SK-N-SH (cell line): Measurements from ENCODE around the gene TOMM70. TPM values are rescaled to one million over a fixed set of nuclear protein-coding genes. Genes with fewer than 3 reads are reported as not detected.

Experiments
- CTCF ChIA-PET: fragments of 300-600, 350-600 bp; formaldehyde crosslinking; extraction: SDS; loops from one replicate; lab custom pipeline; 2021; lab: Yijun Ruan, JAX
- POLR2A ChIA-PET: fragments of 350-600 bp; sonication (Branson Sonifier 250); formaldehyde crosslinking; extraction: SDS; loops from one replicate; lab custom pipeline; 2020; ENCODE audit warnings: antibody characterized with exemption, inconsistent platforms; lab: Yijun Ruan, JAX
- DNase-seq: peaks from one replicate; pipeline ENCODE4 v3.0.0; 2012
- H2AFZ ChIP-seq: fragments of 200-600 bp; sonication (generic); 2 replicates; pipeline ENCODE4 v1.8.1; 2016; ENCODE audit warnings: antibody characterized with exemption, mild to moderate bottlenecking, low read depth
- H3F3A ChIP-seq: fragments of 200-600 bp; sonication (generic); replicated peaks from 2 replicates; pipeline ENCODE3; 2016; ENCODE audit warnings: antibody characterized with exemption, mild to moderate bottlenecking; ENCODE audit not compliant: insufficient read depth
- H3K27ac ChIP-seq, 2 experiments: fragments of 200-500 bp in 1 of 2; fragments of 200-600 bp in 1 of 2; sonication (Bioruptor generic) in 1 of 2; sonication (generic), shearing (Covaris generic) in 1 of 2; 2 replicates each; pipeline versions ENCODE4 v1.5.1 to v1.6.1; 2014 to 2016; ENCODE audit warnings: low read depth in 2 of 2, inconsistent platforms in 1 of 2, low read length in 1 of 2, mild to moderate bottlenecking in 1 of 2, mixed read lengths in 1 of 2
- H3K27me3 ChIP-seq: fragments of 200-600 bp; sonication (generic), shearing (Covaris generic); 2 replicates; pipeline ENCODE4 v1.6.1; 2016; ENCODE audit warnings: mixed run types; ENCODE audit not compliant: insufficient read depth
- H3K36me3 ChIP-seq, 2 experiments: fragments of 200-500 bp in 1 of 2; fragments of 200-600 bp in 1 of 2; sonication (Bioruptor generic) in 1 of 2; sonication (generic) in 1 of 2; replicated peaks in 1 of 2; 2 replicates each; pipeline versions ENCODE3 to v1.5.1; 2014 to 2016; ENCODE audit warnings: low read length in 1 of 2, mild to moderate bottlenecking in 1 of 2; ENCODE audit not compliant: insufficient read depth in 2 of 2, control insufficient read depth in 1 of 2
- H3K4me1 ChIP-seq, 2 experiments: fragments of 200-500 bp in 1 of 2; fragments of 200-600 bp in 1 of 2; sonication (Bioruptor generic) in 1 of 2; sonication (generic), shearing (Covaris generic) in 1 of 2; 2 replicates each; pipeline versions ENCODE4 v1.5.1 to v1.6.1; 2014 to 2016; ENCODE audit warnings: low read depth in 1 of 2, low read length in 1 of 2, mixed run types in 1 of 2; ENCODE audit not compliant: insufficient read depth in 2 of 2, control insufficient read depth in 1 of 2
- H3K4me2 ChIP-seq: fragments of 200-600 bp; sonication (generic), shearing (Covaris generic); 2 replicates; pipeline ENCODE4 v1.6.1; 2017; ENCODE audit warnings: mixed run types
- H3K4me3 ChIP-seq, 2 experiments: fragments of 200-500 bp in 1 of 2; fragments of 200-600 bp in 1 of 2; sonication (Bioruptor generic) in 1 of 2; sonication (generic), shearing (Covaris generic) in 1 of 2; 2 replicates each; pipeline versions ENCODE4 v1.5.1 to v1.8.1; 2014 to 2016; ENCODE audit warnings: low read depth in 2 of 2, inconsistent platforms in 1 of 2, low read length in 1 of 2, mild to moderate bottlenecking in 1 of 2, mixed read lengths in 1 of 2, moderate library complexity in 1 of 2
- H3K79me2 ChIP-seq: fragments of 200-600 bp; sonication (generic); 2 replicates; pipeline ENCODE4 v1.8.1; 2017; ENCODE audit warnings: mild to moderate bottlenecking; ENCODE audit not compliant: insufficient read depth
- H3K9ac ChIP-seq: fragments of 200-600 bp; sonication (generic); 2 replicates; pipeline ENCODE4 v1.6.1; 2017; ENCODE audit warnings: mixed run types
- H3K9me2 ChIP-seq: fragments of 200-600 bp; sonication (generic); 2 replicates; pipeline ENCODE4 v1.6.1; 2017; ENCODE audit warnings: mixed run types
- H3K9me3 ChIP-seq: fragments of 200-600 bp; sonication (generic); 2 replicates; pipeline ENCODE4 v1.6.1; 2017; ENCODE audit warnings: mixed run types, mild to moderate bottlenecking, moderate library complexity
- H4K20me1 ChIP-seq: fragments of 200-600 bp; sonication (generic); 2 replicates; pipeline ENCODE4 v1.6.1; 2017; ENCODE audit warnings: mild to moderate bottlenecking, mixed run types; ENCODE audit not compliant: insufficient read depth
- CHD2 ChIP-seq: fragments of 150-350 bp; IDR thresholded peaks from 2 replicates; pipeline ENCODE4 v1.6.1; 2018; ENCODE audit warnings: low read length; ENCODE audit not compliant: partially characterized antibody
- CTCF ChIP-seq: fragments of 200-600 bp; sonication (generic); IDR thresholded peaks from 2 replicates; pipeline ENCODE4 v1.6.1; 2017; ENCODE audit warnings: antibody characterized with exemption, mild to moderate bottlenecking, moderate library complexity
- ELF1 ChIP-seq: IDR thresholded peaks from 2 replicates; pipeline ENCODE4 v1.4.0; 2012
- EP300 ChIP-seq, 2 experiments: IDR thresholded peaks; 2 replicates each; pipeline versions ENCODE4 v1.4.0 to v1.6.1; 2012; ENCODE audit warnings: borderline replicate concordance in 1 of 2, low read depth in 1 of 2, low read length in 1 of 2
- EZH2phosphoT487 ChIP-seq: fragments of 200-600 bp; sonication (generic); IDR thresholded peaks from 2 replicates; pipeline ENCODE4 v1.6.1; 2017; ENCODE audit warnings: low read depth, mixed run types, mild to moderate bottlenecking, antibody characterized with exemption, moderate library complexity, borderline replicate concordance
- FOXM1 ChIP-seq: IDR thresholded peaks from 2 replicates; pipeline ENCODE4 v1.4.0; 2012; ENCODE audit warnings: low read depth, mild to moderate bottlenecking
- GABPA ChIP-seq: IDR thresholded peaks from 2 replicates; pipeline ENCODE4 v1.4.0; 2012; ENCODE audit warnings: low read depth, mild to moderate bottlenecking
- GATA2 ChIP-seq: sonication (generic); formaldehyde crosslinking; IDR thresholded peaks from 2 replicates; pipeline ENCODE4 v1.5.0; 2020; ENCODE audit warnings: mild to moderate bottlenecking, missing genetic modification reagents
- MEF2A ChIP-seq: IDR thresholded peaks from 2 replicates; pipeline ENCODE4 v1.4.0; 2012; ENCODE audit warnings: low read depth, borderline replicate concordance
- MXI1 ChIP-seq: IDR thresholded peaks from 2 replicates; pipeline ENCODE4 v1.6.1; 2012; ENCODE audit warnings: mild to moderate bottlenecking, low read depth, low read length, improper control_type of control experiment
- NFIC ChIP-seq: IDR thresholded peaks from 2 replicates; pipeline ENCODE4 v1.4.0; 2012; ENCODE audit warnings: borderline replicate concordance
- NRF1 ChIP-seq: IDR thresholded peaks from 2 replicates; pipeline ENCODE4 v1.6.1; 2012; ENCODE audit warnings: low read depth, mild to moderate bottlenecking, low read length
- RAD21 ChIP-seq: IDR thresholded peaks from 2 replicates; pipeline ENCODE4 v1.6.1; 2012; ENCODE audit warnings: mild to moderate bottlenecking, low read length
- RCOR1 ChIP-seq: fragments of 150-350 bp; IDR thresholded peaks from 2 replicates; pipeline ENCODE4 v1.6.1; 2017; ENCODE audit warnings: antibody characterized with exemption, low read length
- TAF1 ChIP-seq: IDR thresholded peaks from 2 replicates; pipeline ENCODE4 v1.6.1; 2012; ENCODE audit warnings: low read depth, mild to moderate bottlenecking, low read length, moderate library complexity, borderline replicate concordance
- TCF12 ChIP-seq: IDR thresholded peaks from 2 replicates; pipeline ENCODE4 v1.4.0; 2012
- TEAD4 ChIP-seq: IDR thresholded peaks from 2 replicates; pipeline ENCODE4 v1.4.0; 2012; ENCODE audit warnings: mild to moderate bottlenecking, borderline replicate concordance; ENCODE audit not compliant: insufficient read depth
- USF2 ChIP-seq: fragments of 150-350 bp; IDR thresholded peaks from 2 replicates; pipeline ENCODE4 v1.6.1; 2017; ENCODE audit warnings: antibody characterized with exemption, low read length, low read depth, borderline replicate concordance
- polyA plus RNA-seq, 3 experiments: library from polyadenylated mRNA; depleted of rRNA; stranded (reverse); fragments of >200 nt; gene quantifications; 2 replicates each; pipeline ENCODE4 v1.2.3, GENCODE V29; 2012
- TF ChIP-seq, protein P1 (sequence below): IDR thresholded peaks from 2 replicates; pipeline ENCODE4; 2012

TOMM70 gene
- polyA plus RNA-seq, 1 of the 3 experiments (the other 2 are of a cell fraction): 17.4 TPM

DNA sequence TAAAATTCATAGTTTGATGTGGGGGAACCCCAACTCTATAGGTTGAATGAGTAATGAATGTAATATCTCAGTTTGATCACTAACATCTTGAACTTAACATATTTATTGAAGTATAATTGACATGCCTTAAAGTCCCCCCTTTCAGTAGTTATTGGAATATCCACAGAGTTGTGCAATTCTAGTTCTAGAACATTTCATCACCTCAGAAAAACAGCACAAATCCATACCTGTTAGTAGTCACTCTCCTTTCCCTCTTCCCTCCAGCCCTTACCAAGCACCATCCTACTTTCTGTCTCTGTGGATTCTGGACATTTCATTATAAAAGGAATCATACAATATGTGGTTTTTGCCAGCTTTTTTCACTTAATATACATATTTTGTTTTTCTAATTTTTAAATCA lies 75.1 kb downstream of the TOMM70 start:
- H2AFZ ChIP-seq: no peak overlapping the region
- no peak for DNase-seq
- H3F3A ChIP-seq: peaks cover 6% of the 10 kb centered on the region
- TF ChIP-seq GATA2 (CRISPR knock-in tag) (no peak), GABPA (no peak), ELF1 (no peak), USF2 (no peak), EZH2phosphoT487 (no peak), NFIC (no peak), FOXM1 (no peak), RAD21 (no peak), TCF12 (no peak), MXI1 (no peak), NRF1 (no peak), EP300 (IDR thresholded peaks at IDR 0.05; ENCODE audit: borderline replicate concordance in 1 of 2, low read depth in 1 of 2, low read length in 1 of 2) (no peak), TEAD4 (no peak), CTCF (no peak), CHD2 (no peak), MEF2A (no peak), TAF1 (no peak), RCOR1 (no peak)
- TF ChIP-seq, protein P1, sequence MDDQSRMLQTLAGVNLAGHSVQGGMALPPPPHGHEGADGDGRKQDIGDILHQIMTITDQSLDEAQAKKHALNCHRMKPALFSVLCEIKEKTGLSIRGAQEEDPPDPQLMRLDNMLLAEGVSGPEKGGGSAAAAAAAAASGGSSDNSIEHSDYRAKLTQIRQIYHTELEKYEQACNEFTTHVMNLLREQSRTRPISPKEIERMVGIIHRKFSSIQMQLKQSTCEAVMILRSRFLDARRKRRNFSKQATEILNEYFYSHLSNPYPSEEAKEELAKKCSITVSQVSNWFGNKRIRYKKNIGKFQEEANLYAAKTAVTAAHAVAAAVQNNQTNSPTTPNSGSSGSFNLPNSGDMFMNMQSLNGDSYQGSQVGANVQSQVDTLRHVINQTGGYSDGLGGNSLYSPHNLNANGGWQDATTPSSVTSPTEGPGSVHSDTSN: no peak
- H3K79me2 ChIP-seq: no peaks in the 10 kb centered on the region
- peaks cover 24 to 44% of the 10 kb centered on the region in 2 experiments for H3K36me3 ChIP-seq
- no peaks in the 10 kb centered on the region for H3K9me3 ChIP-seq
- peaks cover 0 to 2% of the 10 kb centered on the region in 2 experiments; a peak in 1 of 4 replicates for H3K4me1 ChIP-seq
- H3K9me2 ChIP-seq: no peaks in the 10 kb centered on the region
- H3K4me2 ChIP-seq: no peak overlapping the region
- H3K27ac ChIP-seq: no peak overlapping the region
- H4K20me1 ChIP-seq: no peaks in the 10 kb centered on the region
- no peak overlapping the region for H3K4me3 ChIP-seq
- CTCF ChIA-PET: no interaction called here
- POLR2A ChIA-PET: no interaction called here
- no peak overlapping the region for H3K9ac ChIP-seq
- no peaks in the 10 kb centered on the region for H3K27me3 ChIP-seq
